ENCODE data around the gene MUC4. TPM values are rescaled to one million over a fixed set of nuclear protein-coding genes. Genes with fewer than 3 reads are reported as not detected.
"Not testable (repeated sequence)": the region's sequence is repeated elsewhere in the genome, so short reads cannot be mapped to it uniquely, and the experiment has no call there.

Gene MUC4
- total RNA-seq, 1 donor from 2014 or later: not detected

- no peak for DNase-seq (ENCODE audit: low spot score in 2 of 2)
- H3K27ac ChIP-seq: no peak overlapping the region
Measured at GRCh38 chr3:195806916-195807231, 4.9 kb downstream of the MUC4 start.

GRCh38 chr3:195806211-195806915, 5.4 kb downstream of the MUC4 start:
- no peak overlapping the region for H3K4me3 ChIP-seq
- no peaks in the 10 kb centered on the region for H3K9me3 ChIP-seq
- no peak for DNase-seq (ENCODE audit: low spot score in 2 of 2)
- H3K27ac ChIP-seq: no peak overlapping the region
- intact Hi-C loops (cut with DNase I): no loop called here
- H3K36me3 ChIP-seq: no peaks in the 10 kb centered on the region
- no peaks in the 10 kb centered on the region for H3K4me1 ChIP-seq
- TF ChIP-seq CTCF (IDR thresholded peaks at IDR 0.05): no peak
- H3K27me3 ChIP-seq: no peaks in the 10 kb centered on the region

More at GRCh38 chr3:195806916-195807231, 4.9 kb downstream of the MUC4 start:
- Histone ChIP-seq H3K36me3 (no peaks in the 10 kb centered on the region), H3K9me3 (no peaks in the 10 kb centered on the region), H3K4me1 (no peaks in the 10 kb centered on the region), H3K4me3 (no peak overlapping the region), H3K27me3 (no peaks in the 10 kb centered on the region)
- TF ChIP-seq CTCF (IDR thresholded peaks at IDR 0.05): no peak
- intact Hi-C loops (cut with DNase I): no loop called here

GRCh38 chr3:195805588-195805987, 6.1 kb downstream of the MUC4 start:
- H3K4me1 ChIP-seq; H3K36me3 ChIP-seq; intact Hi-C loops (cut with DNase I); H3K27me3 ChIP-seq; H3K4me3 ChIP-seq; H3K27ac ChIP-seq; DNase-seq (ENCODE audit: low spot score in 2 of 2); H3K9me3 ChIP-seq: not testable (repeated sequence)

- no peak overlapping the region for H3K4me3 ChIP-seq
- H3K27me3 ChIP-seq: no peaks in the 10 kb centered on the region
- no peak for DNase-seq (ENCODE audit: low spot score in 2 of 2)
- H3K4me1 ChIP-seq: no peaks in the 10 kb centered on the region
- H3K36me3 ChIP-seq: no peaks in the 10 kb centered on the region
- no peak for TF ChIP-seq CTCF (IDR thresholded peaks at IDR 0.05)
- H3K9me3 ChIP-seq: no peaks in the 10 kb centered on the region
- intact Hi-C loops (cut with DNase I): no loop called here
- no peak overlapping the region for H3K27ac ChIP-seq
Measured at GRCh38 chr3:195805181-195805580, 6.5 kb downstream of the MUC4 start.

- intact Hi-C loops (cut with DNase I): no loop called here
- H3K4me1 ChIP-seq: no peaks in the 10 kb centered on the region
- no peaks in the 10 kb centered on the region for H3K36me3 ChIP-seq
- H3K27me3 ChIP-seq: no peaks in the 10 kb centered on the region
- H3K27ac ChIP-seq: no peak overlapping the region
- peak overlapping the region in 1 of 2 donors; percentile 12 for H3K4me3 ChIP-seq
- H3K9me3 ChIP-seq: no peaks in the 10 kb centered on the region
- DNase-seq (ENCODE audit: low spot score in 2 of 2): no peak
- no peak for TF ChIP-seq CTCF (IDR thresholded peaks at IDR 0.05)
Measured at GRCh38 chr3:195803289-195803908, 8.3 kb downstream of the MUC4 start.

GRCh38 chr3:195802795-195803194, 8.9 kb downstream of the MUC4 start:
- intact Hi-C loops (cut with DNase I): no loop called here
- DNase-seq (ENCODE audit: low spot score in 2 of 2): no peak
- TF ChIP-seq CTCF (IDR thresholded peaks at IDR 0.05): no peak
- no peaks in the 10 kb centered on the region for H3K4me1 ChIP-seq
- H3K27ac ChIP-seq: no peak overlapping the region
- H3K4me3 ChIP-seq: peak overlapping the region in 1 of 2 donors; percentile 12
- no peaks in the 10 kb centered on the region for H3K36me3 ChIP-seq
- H3K9me3 ChIP-seq: no peaks in the 10 kb centered on the region
- H3K27me3 ChIP-seq: no peaks in the 10 kb centered on the region

All from ascending aorta (tissue), 2 donors.